Raji (cell line): ENCODE measurements around the gene CTRB1.

Experiments used
- POLR2A ChIP-seq: IDR thresholded peaks from 2 replicates; pipeline ENCODE4 v1.6.1; 2011; ENCODE audit warnings: low read depth, low read length, control low read depth; ENCODE audit not compliant: insufficient read depth

Gene CTRB1

GRCh38 chr16:75256059-75256571 lies 37.3 kb downstream of the CTRB1 start:
- TF ChIP-seq POLR2A = no peak

DNA sequence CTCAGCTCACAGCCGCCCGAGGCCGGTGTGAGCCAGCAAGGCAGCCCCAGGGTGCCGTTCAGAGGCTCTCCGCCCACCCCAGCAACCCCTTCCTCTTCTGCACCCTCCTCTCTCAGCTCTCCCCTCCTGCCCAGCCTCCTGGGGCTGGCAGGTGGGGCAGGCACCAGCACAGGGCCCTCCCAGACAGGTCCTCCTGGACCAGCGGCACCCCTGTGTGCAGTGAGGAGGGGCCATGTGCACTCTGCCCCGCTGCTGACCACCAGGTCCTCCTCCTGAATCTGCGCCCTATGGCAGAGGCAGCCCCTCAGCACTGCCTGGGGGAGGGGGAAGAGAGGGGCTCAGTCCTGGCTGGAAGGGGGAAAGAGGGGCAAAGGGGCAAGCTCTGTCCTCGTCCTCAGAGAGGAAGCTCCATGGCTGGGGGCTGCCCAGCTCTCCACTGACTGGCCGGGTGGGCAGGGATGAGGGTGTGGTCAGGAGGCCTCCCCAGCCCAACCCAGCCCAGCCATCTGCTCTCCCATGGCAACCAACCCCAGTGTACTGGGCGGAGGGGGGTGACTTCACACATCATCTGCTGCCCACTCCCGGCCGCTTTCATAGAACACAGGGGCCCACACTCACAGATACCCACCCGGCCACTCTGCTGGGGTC lies 38.0 kb downstream of the CTRB1 start:
- no peak for TF ChIP-seq POLR2A

- no peak for TF ChIP-seq POLR2A
Observed at GRCh38 chr16:75257886-75258806, 39.4 kb downstream of the CTRB1 start.

DNA sequence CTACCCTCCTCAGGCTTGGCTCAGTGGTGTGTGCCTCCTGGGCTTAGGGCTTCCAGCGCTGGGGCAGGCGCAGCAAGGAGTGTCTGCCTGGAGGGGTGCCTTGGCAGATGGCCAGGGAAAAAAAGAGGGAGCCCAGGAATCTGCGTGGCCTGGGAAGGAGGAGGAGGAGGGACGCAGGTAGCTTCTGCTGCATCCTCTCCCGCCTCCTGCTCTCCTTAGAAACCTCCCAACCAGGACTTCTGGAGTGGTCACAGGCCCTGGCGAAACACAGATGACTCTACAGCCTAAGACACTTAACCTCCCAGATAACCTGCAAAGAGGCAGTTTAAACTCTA lies 40.0 kb downstream of the CTRB1 start:
- no peak for TF ChIP-seq POLR2A

- no peak for TF ChIP-seq POLR2A
Observed at GRCh38 chr16:75260851-75261589, 42.2 kb downstream of the CTRB1 start.

GRCh38 chr16:75261590-75262078 lies 42.8 kb downstream of the CTRB1 start:
- TF ChIP-seq POLR2A = no peak

DNA sequence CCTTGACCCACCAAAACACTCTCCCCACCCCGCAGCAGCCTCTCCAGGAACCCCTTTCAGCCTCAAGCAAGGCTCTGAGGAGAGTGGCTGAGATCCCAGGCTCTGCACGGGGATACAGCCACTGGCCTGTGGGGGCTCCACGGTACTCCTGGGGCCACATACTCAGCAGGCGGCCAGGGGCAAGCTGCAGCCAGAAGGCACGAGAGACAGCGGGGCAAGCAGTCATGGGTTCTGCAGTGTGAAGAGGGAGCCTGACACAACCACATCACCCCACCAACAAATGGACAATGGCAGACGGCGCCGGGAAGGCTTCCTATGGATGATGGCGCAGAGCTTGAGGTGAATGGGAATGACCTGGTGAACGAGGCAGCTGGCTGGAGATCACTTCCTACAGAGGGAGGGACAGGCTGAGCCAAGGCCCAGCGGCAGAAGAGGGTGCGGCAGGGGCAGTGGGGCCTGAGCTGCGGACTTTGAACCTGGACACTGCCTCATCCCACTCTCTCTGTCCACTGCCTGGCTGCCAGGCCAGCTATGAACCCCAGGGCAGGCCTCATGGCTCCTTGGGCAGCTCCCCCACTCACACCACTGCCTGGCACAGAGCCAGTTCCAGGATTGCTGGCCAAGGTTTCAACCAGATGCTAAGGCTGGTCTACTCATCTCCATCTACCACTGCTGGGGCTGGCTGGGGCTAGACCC lies 43.5 kb downstream of the CTRB1 start:
- TF ChIP-seq POLR2A = no peak

GRCh38 chr16:75262800-75263127 lies 44.0 kb downstream of the CTRB1 start:
- TF ChIP-seq POLR2A = no peak

DNA sequence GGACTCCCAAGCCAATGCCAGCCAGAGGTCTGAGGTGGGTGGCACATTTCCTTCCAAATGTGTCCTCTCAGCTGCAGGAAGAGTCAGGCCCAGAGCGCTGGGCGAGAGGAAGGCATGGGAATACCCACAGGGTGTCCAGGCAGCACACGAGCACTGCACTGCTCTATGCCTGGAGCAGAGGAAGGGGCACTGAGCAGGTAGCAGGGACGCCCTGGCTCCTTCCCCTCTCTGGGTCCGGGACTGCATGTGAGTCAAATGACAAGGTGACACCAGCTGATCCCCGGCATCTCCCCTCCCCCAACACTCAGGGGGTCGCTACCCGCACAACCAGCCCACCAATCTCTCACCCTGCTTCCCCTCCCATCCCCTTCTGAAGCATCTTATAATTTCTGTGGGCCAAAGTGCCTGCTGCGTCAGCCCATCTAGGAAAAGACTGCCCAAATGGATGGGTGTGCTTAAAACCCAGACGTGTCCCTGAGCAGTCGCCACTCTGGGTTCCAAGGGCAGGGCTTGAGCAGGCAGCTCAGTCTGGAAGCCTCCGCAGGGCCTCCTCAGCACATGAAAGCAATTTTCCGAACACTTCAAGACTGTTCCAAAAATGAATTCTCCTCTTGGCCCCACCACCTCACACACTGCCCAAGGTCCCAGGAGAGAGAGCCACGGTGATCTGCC lies 44.6 kb downstream of the CTRB1 start:
- TF ChIP-seq POLR2A = no peak

DNA sequence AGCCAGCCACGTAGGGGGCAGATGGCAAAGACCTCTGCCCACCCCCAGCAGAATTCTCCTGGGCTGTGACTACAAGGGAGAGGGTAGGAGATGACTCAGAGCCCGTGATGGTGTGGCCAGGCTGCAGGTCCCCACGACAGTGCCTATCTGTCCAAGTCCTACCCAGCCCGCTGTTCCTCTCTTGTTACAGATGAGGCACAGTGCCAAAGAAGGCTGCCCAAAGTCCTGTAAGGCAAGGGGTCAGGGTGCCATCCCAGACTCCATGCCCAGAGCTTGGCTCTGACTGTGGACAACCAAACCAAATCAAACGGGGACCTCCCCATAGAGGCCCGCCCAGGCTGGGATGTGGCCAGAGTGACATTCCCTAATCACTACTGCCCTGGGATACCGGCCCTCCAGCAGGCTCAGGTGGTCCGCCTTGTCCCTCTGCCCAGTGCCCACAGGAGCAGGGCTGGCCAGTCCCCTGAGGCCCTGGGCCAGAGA lies 45.2 kb downstream of the CTRB1 start:
- TF ChIP-seq POLR2A = no peak

- TF ChIP-seq POLR2A = no peak
Observed at GRCh38 chr16:75264457-75264998, 45.7 kb downstream of the CTRB1 start.

DNA sequence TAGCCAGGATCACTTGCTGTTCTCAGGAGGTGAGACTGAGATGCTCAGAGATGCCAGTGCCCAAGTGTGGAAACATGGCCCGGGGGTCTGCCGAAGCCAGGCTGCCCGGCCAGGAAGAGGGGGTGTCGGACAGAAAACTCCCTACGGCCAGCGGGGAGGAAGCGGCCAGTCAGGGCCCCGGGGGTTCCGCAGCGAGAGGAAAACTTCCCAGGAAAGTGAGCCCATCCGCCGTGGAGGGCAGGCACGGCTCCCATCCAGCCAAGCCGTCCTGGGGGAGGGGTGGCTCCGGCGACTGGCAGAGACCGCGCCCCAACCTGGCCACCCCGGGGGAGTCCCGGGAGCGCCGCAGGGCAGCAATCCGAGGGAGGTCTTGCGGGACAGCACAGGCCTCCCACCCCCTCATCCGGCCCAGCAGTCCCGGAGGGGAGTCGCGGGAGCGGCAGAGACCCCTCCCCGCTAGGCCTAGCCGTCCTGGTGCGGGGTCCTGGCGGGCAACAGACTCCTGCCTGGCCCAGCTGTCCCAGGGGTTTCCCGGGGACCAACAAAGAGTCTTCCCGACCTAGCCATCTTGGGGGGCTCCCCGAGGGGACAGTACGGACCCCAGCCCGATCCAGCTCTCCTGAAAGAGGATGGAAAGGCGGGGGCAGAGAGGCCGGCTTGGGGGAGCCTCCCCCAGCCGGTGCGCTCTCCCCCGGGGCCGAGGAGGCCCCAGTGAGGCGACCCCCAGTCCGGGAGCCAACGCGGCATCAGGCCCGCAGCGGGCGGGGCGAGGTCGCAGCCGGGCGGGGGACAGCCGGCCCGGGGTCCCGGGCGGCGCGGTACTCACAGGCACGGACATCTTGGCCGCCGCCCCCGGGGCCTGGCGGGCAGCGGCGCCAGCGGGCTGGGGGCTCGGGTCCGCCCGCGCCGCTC lies 46.5 kb downstream of the CTRB1 start:
- TF ChIP-seq POLR2A = no peak
